ENCODE data around the gene CD22.

The CD22 gene

DNA sequence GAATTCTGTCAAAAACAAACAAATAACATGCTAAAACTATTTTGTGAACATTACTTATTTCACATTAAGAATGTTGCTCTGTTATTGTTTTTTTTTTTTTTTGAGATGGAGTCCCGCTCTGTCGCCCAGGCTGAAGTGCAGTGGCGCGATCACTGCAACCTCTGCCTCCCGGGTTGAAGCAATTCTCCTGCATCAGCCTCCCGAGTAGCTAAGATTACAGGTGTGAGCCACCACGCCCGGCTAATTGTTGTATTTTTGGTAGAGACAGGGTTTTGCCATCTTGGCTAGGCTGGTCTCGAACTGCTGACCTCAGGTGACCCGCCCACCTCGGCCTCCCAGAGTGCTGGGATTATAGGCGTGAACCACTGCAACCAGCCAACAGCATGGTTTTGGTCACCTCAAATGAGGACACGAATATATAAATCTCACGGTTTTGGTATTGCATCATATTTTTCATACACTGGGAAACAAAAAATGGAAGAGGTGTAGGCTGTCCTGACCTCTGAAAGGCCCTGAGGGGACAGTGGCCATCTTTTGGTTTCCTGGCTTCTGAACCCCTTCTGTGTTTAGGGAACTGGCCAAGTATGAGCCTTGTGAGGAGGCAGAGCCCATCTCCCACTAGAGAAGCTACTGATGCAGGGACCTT is 67.4 kb downstream of the CD22 start:
- DNase-seq = no peak
- H3K36me3 Mint-ChIP-seq = no peaks in the 10 kb centered on the region
- no peak overlapping the region for H3K27ac Mint-ChIP-seq
- no peak for ATAC-seq (replicated peaks)
- peaks cover 10 to 17% of the 10 kb centered on the region in 2 donors for H3K27me3 Mint-ChIP-seq
- peaks cover 2% of the 10 kb centered on the region in 2 donors for H3K4me1 Mint-ChIP-seq
- H3K9me3 Mint-ChIP-seq = no peaks in the 10 kb centered on the region
- H3K4me3 Mint-ChIP-seq = no peak overlapping the region

Data from stimulated activated naive B cell treated with anti-CD40 and anti-IgM and Interleukin-4, amounts not matched to agents 10 μg/mL and 1 μg/mL and 100 μg/mL, for 72 hours (primary cell).